GM18505 (cell line): Measurements from ENCODE around the gene GDF9.

Experiments
- ATAC-seq: cut with Tn5 transposase; IDR thresholded peaks from one replicate; pipeline ENCODE4 v1.9.1; 2021; ENCODE audit not compliant: unreplicated experiment
- POLR2A ChIP-seq: IDR thresholded peaks from 4 replicates; pipeline ENCODE4 v1.6.1; 2011; ENCODE audit warnings: borderline replicate concordance; ENCODE audit not compliant: insufficient read depth, insufficient read length; ENCODE audit errors: extremely low read depth

Gene GDF9

GRCh38 chr5:132886064-132886823, 20.0 kb upstream of the GDF9 start:
- no peak for TF ChIP-seq POLR2A
- ATAC-seq: no peak

DNA sequence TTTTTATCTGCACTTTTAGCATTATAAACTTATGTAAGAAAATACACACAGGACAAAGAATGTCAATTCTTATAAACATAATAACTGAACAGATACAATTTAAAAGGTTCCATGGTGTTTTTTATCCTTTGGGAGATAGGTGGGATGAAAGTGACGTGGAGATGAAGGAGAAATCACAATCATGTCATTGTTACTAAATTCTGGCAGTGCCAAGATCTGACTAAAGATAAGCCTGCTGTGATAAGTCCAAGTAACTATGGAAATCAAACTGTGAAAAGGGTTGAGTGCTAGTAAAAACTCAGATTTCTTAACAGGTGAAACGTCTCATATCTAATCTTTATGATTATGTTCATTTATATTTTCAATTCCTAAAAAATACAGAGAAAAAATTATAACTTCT, 18.3 kb upstream of the GDF9 start:
- ATAC-seq: no peak
- TF ChIP-seq POLR2A: no peak

GRCh38 chr5:132883261-132883834, 17.1 kb upstream of the GDF9 start:
- ATAC-seq: peak; percentile 52
- TF ChIP-seq POLR2A: no peak

- no peak for ATAC-seq
- no peak for TF ChIP-seq POLR2A
Observed at GRCh38 chr5:132877938-132878337, 11.7 kb upstream of the GDF9 start.

- no peak for ATAC-seq
- TF ChIP-seq POLR2A: no peak
Observed at GRCh38 chr5:132877466-132877865, 11.2 kb upstream of the GDF9 start.

GRCh38 chr5:132876020-132876759, 9.9 kb upstream of the GDF9 start:
- TF ChIP-seq POLR2A: no peak
- ATAC-seq: no peak

DNA sequence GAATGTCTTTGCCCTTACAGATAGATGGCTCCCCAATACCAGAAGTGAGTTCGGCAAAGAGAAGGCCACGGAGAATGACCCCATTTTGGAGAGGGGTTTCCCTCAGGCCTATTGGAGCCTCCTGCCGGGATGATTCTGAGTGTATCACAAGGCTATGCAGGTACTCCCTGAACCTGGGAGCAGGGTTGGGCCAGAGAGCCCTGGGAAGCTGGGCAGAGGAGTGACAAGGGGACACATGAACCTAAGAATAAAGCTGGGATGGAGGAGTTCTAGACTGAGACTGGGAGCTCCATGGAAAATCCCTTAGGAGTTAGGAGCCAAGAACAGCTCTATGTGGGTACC, 7.6 kb upstream of the GDF9 start:
- no peak for TF ChIP-seq POLR2A
- ATAC-seq: no peak

DNA sequence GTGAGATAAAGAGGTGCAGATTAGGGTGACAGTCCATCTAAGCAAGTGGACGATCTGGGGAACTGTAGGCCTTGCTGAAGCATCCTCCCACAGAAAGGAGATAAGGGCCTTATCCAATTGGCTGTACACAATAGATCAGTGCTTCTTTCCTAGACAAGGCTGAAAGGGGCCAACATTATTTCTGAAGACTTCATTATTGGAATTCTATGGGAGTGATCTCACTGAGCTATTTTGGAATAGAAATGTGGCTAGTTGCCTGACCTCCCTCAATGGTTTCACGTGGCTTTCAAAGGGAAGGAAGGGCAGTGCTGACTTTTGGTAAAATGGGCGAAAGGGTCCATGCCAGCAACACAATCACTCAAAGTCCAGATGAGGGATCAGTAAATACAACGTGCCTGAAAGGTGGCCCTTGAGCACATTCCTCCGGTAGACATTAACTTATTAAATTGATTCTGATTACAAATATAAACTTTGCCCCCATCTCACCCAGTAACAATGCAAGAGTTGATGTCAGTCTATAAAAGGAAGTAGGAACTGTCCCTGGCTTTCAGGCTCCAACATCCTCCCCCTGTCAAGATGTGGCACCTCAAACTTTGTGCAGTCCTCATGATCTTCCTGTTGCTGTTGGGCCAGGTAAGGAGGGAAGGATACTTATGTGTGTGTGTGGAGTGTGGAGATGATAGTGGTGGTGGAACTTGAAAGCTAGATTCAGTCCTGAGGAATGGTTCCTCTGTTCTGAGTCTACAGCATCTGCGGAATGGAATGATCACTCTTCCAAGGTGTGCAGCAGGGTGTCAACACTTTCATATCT, 7.1 kb upstream of the GDF9 start, which contains the start of gene LEAP2:
TSS of gene LEAP2 (plus strand) at position 550 of the 811 bp plus-strand sequence. CDS start at position 577, 27 bp downstream.
- no peak for TF ChIP-seq POLR2A
- ATAC-seq: no peak

DNA sequence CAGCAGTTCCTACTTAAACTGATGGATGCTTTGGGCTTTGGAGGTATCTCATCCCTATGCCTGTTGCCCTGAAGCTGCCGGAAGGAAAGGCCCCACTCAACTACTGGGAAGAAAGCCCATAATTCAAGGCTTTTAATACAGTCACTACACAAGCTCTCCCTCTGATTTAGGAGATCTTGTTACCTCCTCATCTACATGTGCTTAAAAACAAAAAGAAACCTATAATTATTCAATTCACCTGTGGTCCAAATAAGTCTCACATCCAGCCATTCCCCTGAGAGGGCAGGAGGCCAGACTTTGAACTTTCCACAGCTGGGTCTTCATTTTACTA, 6.5 kb upstream of the GDF9 start:
- TF ChIP-seq POLR2A: no peak
- ATAC-seq: no peak

DNA sequence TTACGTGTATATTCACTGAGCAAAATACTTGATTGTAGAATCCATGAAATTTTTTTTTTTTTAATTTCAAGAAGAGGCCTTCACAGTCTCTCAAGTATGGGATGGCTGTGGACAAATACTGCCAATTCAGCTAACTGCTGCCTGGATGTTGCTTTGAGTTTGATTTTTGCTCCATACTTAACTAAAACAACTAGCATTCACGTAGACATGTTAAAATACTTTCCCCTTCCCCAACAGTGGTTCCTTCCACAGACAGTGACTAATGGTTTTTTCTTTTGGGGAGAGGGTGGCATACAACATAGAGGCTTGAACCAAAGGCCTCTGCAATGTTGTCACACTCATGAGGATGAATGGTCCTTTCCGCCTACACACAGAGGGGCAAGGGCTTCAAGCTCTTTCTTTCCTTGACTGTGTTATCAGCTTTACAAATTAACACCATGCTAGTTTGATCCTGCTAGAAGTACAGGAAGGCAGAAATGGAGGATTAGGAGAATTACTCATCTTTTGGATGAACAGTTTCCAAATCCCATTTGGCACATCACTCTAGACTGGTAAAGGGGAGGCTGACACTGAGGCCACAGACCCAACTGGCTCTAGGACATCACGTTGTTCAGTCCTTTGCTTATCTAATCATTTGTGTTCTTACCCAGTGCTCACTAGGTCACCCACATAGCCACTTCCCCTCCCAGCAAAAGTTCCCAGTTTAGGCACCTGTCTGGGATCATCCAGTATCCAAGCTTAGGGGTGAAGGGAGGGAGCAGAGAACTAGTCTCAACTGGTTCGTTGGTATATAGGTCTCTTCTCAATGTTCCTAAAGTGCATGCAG, 5.4 kb upstream of the GDF9 start:
- no peak for ATAC-seq
- no peak for TF ChIP-seq POLR2A

DNA sequence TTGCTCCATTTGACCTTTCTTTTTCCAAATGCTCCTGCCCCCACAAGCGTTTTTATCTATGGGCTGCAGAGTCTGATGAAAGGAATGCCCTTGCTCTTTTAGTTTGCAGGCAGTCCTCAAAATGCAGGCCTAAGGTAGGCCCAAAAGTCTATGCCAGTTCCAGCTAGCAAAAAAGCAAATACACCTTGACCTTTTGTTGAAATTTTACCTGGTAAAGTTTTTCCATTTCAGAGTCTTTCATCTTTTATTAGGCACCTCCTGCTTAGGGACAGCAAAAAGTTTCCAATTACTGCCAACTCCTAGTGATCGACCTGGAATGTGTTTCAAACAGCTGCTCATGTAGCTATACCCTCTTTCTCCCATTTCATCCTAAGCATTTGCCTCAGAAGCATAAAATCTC, 4.5 kb upstream of the GDF9 start:
- ATAC-seq: no peak
- no peak for TF ChIP-seq POLR2A

- no peak for TF ChIP-seq POLR2A
- ATAC-seq: no peak
Observed at GRCh38 chr5:132868754-132869153, 2.5 kb upstream of the GDF9 start.
